ENCODE measurements around the gene PDGFRB.

DNA sequence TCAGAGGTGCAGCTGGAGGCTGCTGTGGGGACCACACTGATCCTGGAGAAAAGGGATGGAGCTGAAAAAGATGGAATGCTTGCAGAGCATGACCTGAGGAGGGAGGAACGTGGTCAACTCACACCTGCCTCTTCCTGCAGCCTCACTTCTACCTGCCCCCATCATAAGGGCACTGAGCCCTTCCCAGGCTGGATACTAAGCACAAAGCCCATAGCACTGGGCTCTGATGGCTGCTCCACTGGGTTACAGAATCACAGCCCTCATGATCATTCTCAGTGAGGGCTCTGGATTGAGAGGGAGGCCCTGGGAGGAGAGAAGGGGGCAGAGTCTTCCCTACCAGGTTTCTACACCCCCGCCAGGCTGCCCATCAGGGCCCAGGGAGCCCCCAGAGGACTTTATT is 28.4 kb upstream of the PDGFRB start:
- TF ChIP-seq, protein P1, sequence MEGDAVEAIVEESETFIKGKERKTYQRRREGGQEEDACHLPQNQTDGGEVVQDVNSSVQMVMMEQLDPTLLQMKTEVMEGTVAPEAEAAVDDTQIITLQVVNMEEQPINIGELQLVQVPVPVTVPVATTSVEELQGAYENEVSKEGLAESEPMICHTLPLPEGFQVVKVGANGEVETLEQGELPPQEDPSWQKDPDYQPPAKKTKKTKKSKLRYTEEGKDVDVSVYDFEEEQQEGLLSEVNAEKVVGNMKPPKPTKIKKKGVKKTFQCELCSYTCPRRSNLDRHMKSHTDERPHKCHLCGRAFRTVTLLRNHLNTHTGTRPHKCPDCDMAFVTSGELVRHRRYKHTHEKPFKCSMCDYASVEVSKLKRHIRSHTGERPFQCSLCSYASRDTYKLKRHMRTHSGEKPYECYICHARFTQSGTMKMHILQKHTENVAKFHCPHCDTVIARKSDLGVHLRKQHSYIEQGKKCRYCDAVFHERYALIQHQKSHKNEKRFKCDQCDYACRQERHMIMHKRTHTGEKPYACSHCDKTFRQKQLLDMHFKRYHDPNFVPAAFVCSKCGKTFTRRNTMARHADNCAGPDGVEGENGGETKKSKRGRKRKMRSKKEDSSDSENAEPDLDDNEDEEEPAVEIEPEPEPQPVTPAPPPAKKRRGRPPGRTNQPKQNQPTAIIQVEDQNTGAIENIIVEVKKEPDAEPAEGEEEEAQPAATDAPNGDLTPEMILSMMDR (IDR thresholded peaks at IDR 0.05): no peak
- TF ChIP-seq POLR2AphosphoS5 (IDR thresholded peaks at IDR 0.05; ENCODE audit: low read depth, low read length) (no peak), TCF7L2 (IDR thresholded peaks at IDR 0.05; ENCODE audit: low read depth, low read length) (no peak)
- TF ChIP-seq, protein P2, sequence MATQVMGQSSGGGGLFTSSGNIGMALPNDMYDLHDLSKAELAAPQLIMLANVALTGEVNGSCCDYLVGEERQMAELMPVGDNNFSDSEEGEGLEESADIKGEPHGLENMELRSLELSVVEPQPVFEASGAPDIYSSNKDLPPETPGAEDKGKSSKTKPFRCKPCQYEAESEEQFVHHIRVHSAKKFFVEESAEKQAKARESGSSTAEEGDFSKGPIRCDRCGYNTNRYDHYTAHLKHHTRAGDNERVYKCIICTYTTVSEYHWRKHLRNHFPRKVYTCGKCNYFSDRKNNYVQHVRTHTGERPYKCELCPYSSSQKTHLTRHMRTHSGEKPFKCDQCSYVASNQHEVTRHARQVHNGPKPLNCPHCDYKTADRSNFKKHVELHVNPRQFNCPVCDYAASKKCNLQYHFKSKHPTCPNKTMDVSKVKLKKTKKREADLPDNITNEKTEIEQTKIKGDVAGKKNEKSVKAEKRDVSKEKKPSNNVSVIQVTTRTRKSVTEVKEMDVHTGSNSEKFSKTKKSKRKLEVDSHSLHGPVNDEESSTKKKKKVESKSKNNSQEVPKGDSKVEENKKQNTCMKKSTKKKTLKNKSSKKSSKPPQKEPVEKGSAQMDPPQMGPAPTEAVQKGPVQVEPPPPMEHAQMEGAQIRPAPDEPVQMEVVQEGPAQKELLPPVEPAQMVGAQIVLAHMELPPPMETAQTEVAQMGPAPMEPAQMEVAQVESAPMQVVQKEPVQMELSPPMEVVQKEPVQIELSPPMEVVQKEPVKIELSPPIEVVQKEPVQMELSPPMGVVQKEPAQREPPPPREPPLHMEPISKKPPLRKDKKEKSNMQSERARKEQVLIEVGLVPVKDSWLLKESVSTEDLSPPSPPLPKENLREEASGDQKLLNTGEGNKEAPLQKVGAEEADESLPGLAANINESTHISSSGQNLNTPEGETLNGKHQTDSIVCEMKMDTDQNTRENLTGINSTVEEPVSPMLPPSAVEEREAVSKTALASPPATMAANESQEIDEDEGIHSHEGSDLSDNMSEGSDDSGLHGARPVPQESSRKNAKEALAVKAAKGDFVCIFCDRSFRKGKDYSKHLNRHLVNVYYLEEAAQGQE (IDR thresholded peaks at IDR 0.05; ENCODE audit: insufficient read depth in 1 of 2, low read depth in 2 of 2, low read length in 1 of 2): no peak
